Left hindlimb (tissue), 1 donor: Measurements from ENCODE around the gene GREB1L.
"Not testable (repeated sequence)": the region's sequence is repeated elsewhere in the genome, so short reads cannot be mapped to it uniquely, and the experiment has no call there.

ENCODE experiments used
- DNase-seq: peaks from one replicate; pipeline ENCODE4 v3.0.0-alpha.2; 2018

The GREB1L gene

GRCh38 chr18:21242141-21242779 lies at the start of gene GREB1L:
TSS of gene GREB1L (plus strand) at chr18:21242232. CDS start at chr18:21383519, 141,287 bp downstream.
- peak; percentile 48 for DNase-seq

- no peak for DNase-seq
These were observed 49.8 kb upstream of the GREB1L start for GRCh38 chr18:21192308-21192624.

- DNase-seq, result no peak
These were observed 46.9 kb upstream of the GREB1L start for GRCh38 chr18:21194871-21195771.

GRCh38 chr18:21196426-21196825 lies 45.6 kb upstream of the GREB1L start:
- no peak for DNase-seq

GRCh38 chr18:21203126-21203525 lies 38.9 kb upstream of the GREB1L start:
- DNase-seq, result no peak

GRCh38 chr18:21203542-21204241 lies 38.3 kb upstream of the GREB1L start:
- no peak for DNase-seq

- DNase-seq, result no peak
These were observed 36.3 kb upstream of the GREB1L start for GRCh38 chr18:21205695-21206094.

GRCh38 chr18:21210278-21210677 lies 31.8 kb upstream of the GREB1L start:
- no peak for DNase-seq

GRCh38 chr18:21210784-21211183 lies 31.2 kb upstream of the GREB1L start:
- no peak for DNase-seq

GRCh38 chr18:21214409-21214808 lies 27.6 kb upstream of the GREB1L start:
- not testable (repeated sequence) for DNase-seq

- DNase-seq, result no peak
These were observed 26.5 kb upstream of the GREB1L start for GRCh38 chr18:21215490-21215889.

GRCh38 chr18:21218862-21219261 lies 23.2 kb upstream of the GREB1L start:
- no peak for DNase-seq

- DNase-seq, result no peak
These were observed 11.6 kb upstream of the GREB1L start for GRCh38 chr18:21230436-21230835.

- DNase-seq, result no peak
These were observed 557 bp upstream of the GREB1L start for GRCh38 chr18:21241301-21242048.

GRCh38 chr18:21242780-21243401 lies 859 bp downstream of the GREB1L start:
- DNase-seq, result peak; percentile 29

- DNase-seq, result no peak
These were observed 12.5 kb downstream of the GREB1L start for GRCh38 chr18:21254576-21254975.

- no peak for DNase-seq
These were observed 13.2 kb downstream of the GREB1L start for GRCh38 chr18:21255211-21255610.

GRCh38 chr18:21257386-21257785 lies 15.4 kb downstream of the GREB1L start:
- DNase-seq, result no peak

- DNase-seq, result no peak
These were observed 18.6 kb downstream of the GREB1L start for GRCh38 chr18:21260621-21261020.

- no peak for DNase-seq
These were observed 19.3 kb downstream of the GREB1L start for GRCh38 chr18:21261352-21261751.

GRCh38 chr18:21262244-21262643 lies 20.2 kb downstream of the GREB1L start:
- DNase-seq, result no peak

- no peak for DNase-seq
These were observed 20.9 kb downstream of the GREB1L start for GRCh38 chr18:21262979-21263378.

- no peak for DNase-seq
These were observed 22.6 kb downstream of the GREB1L start for GRCh38 chr18:21264651-21265050.
